Measurements from ENCODE around the gene ARHGAP24.

The ARHGAP24 gene

DNA sequence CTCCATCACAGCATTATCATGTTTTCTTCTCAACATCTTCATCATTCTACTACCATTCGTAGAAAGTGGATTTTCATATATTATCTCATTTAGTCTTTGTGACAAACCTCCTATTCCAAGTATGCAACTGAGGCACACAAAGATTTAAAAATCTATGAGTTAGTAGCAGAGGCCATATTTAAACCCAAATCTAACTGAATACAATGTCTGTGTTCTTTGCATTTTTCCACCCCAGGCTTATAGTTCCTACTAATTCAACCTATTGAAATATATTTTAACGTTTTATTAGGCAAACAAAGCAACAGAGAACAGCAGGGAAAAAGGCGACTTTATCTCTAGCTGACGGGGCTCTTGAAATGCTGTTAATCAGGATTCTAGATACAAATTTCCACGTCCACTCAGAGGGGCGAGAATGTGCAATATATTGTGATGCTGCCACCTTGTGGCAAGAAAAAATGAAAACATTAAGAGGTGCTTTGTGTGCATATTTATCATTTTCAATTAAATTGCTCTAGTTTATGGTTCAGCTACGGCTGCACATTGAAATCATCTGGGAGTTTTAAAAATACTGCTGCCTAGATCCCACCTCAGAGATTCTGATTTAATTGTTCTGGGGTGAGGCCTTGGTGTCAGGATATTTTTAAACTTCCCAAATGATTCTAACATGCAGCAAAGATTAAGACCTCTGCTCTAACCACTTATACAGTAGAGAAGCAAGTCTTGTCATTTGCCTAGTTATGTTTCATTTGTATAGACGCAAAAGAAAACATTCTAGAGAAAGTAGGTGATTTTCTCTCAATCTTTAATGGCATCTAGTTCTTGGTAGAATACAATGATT lies 569.0 kb downstream of the ARHGAP24 start:
- in situ Hi-C loops (cut with MboI; ENCODE audit: low pct_unique_long_range_greater_than_20kb, low sequenced_read_pairs) = no loop called here
- DNase-seq = peak; percentile 68

DNA sequence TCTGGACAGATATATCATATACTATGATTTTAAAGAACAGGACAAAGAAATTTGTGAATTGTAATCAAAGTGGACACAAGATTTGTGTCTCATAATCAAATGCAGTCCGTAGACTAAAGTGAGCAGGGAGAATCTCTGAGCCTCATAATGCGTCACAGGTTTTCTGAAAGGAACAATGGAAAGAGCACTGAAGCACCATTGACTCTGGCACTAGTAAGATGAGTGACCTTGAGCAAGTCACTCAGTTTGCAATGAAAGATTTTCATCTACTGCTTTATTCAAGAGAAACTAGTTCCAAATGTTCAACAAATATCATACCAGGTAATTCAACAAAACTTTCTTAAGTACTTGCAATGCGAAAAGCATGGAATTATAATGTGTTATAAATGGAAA lies 569.6 kb downstream of the ARHGAP24 start:
- no peak for DNase-seq
- in situ Hi-C loops (cut with MboI; ENCODE audit: low pct_unique_long_range_greater_than_20kb, low sequenced_read_pairs) = no loop called here

DNA sequence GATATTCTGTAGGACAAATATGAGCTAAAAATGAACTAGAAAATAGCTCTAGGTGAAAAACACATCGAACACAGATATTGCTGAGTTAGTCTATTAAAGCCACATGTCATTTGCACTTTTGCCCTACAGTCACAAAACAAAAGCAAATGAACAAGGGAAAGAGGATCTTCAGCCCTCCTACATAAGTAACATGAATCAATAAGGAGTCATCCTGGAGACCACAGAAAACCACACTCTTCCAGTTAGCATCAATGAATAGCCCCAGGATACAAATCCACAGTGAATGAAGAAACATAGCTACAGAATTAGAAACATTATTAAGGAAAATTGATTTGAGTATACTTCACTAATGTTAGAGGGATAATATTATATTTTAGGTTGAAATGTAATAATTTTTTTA lies 573.5 kb downstream of the ARHGAP24 start:
- DNase-seq = no peak
- in situ Hi-C loops (cut with MboI; ENCODE audit: low pct_unique_long_range_greater_than_20kb, low sequenced_read_pairs) = no loop called here

DNA sequence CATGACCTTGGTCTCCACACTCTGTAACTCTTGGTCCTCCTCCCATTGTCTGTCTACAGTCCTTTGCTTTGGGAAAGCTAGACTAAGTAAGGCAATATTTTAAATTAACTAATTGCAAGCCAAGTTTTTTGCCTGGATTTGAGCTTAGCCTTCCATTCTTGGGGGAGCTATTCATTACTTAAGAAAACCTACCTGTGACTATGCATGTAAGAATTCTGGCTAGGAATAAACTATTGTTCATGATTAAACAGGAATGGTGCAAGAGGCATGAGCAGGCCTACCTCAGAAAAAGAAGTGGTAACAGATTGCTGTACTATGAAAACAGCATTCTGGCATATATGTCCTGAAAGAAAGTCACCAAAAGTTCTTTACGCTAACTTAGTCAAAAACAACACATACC lies 575.5 kb downstream of the ARHGAP24 start:
- in situ Hi-C loops (cut with MboI; ENCODE audit: low pct_unique_long_range_greater_than_20kb, low sequenced_read_pairs) = no loop called here
- DNase-seq = no peak

All from KBM-7 (cell line).